HG02870 (cell line): ENCODE results near the gene PPP2R5C.
"Not testable (repeated sequence)": the region's sequence is repeated elsewhere in the genome, so short reads cannot be mapped to it uniquely, and the experiment has no call there.

ENCODE experiments used
- ATAC-seq: cut with Tn5 transposase; IDR thresholded peaks from one replicate; pipeline ENCODE4 v1.9.1; 2021; ENCODE audit warnings: mild to moderate bottlenecking, moderate library complexity; ENCODE audit not compliant: unreplicated experiment

The PPP2R5C gene

GRCh38 chr14:101749756-101750155, 11.8 kb upstream of the PPP2R5C start:
- not testable (repeated sequence) for ATAC-seq

GRCh38 chr14:101754893-101755292, 6.6 kb upstream of the PPP2R5C start:
- ATAC-seq, result no peak

- no peak for ATAC-seq
Observed at GRCh38 chr14:101755591-101756324, 5.8 kb upstream of the PPP2R5C start.

GRCh38 chr14:101757064-101757838, 4.3 kb upstream of the PPP2R5C start:
- no peak for ATAC-seq

- no peak for ATAC-seq
Observed at GRCh38 chr14:101757839-101758211, 3.7 kb upstream of the PPP2R5C start.

- no peak for ATAC-seq
Observed at GRCh38 chr14:101758913-101759593, 2.5 kb upstream of the PPP2R5C start.

GRCh38 chr14:101760138-101761011, 1.1 kb upstream of the PPP2R5C start:
- ATAC-seq, result peak; percentile 72

GRCh38 chr14:101761881-101762529, 496 bp downstream of the PPP2R5C start:
- ATAC-seq, result peak; percentile 12

GRCh38 chr14:101762530-101763101, 1.1 kb downstream of the PPP2R5C start:
- no peak for ATAC-seq

GRCh38 chr14:101763941-101764709, 2.6 kb downstream of the PPP2R5C start:
- ATAC-seq, result no peak

- no peak for ATAC-seq
Observed at GRCh38 chr14:101767618-101768362, 6.3 kb downstream of the PPP2R5C start.

- ATAC-seq, result no peak
Observed at GRCh38 chr14:101770183-101770582, 8.7 kb downstream of the PPP2R5C start.

GRCh38 chr14:101772770-101773169, 11.3 kb downstream of the PPP2R5C start:
- ATAC-seq, result no peak

- no peak for ATAC-seq
Observed at GRCh38 chr14:101773378-101773777, 11.9 kb downstream of the PPP2R5C start.

GRCh38 chr14:101774006-101774795, 12.7 kb downstream of the PPP2R5C start:
- ATAC-seq, result no peak

GRCh38 chr14:101774814-101775213, 13.3 kb downstream of the PPP2R5C start:
- no peak for ATAC-seq

- no peak for ATAC-seq
Observed at GRCh38 chr14:101775826-101776225, 14.3 kb downstream of the PPP2R5C start.

GRCh38 chr14:101776344-101776743, 14.8 kb downstream of the PPP2R5C start:
- peak; percentile 56 for ATAC-seq
